ENCODE results near the gene DNAH3.
A peak's percentile ranks its signal among the peaks of the same experiment; 100 is the strongest.

Gene DNAH3

DNA sequence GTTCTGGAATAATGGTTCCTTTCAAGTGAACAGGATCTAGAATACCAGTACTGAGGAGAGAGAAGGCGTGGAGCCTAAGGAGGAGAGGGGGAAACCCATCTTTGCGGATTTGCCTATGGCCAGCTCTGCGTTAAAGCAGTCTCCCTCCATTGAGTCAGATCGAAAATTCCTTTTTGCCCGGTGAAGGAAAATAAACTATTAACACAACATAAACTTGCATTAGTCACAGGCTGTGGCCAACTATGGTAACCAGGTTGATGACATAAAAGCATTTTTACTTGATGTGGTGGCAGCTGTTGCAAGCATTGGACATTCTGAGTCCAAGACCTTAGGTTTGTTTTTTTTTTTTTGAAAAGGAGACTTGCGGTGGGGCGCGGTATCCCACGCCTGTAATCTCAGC lies 16.7 kb upstream of the DNAH3 start:
- H3K4me1 ChIP-seq (ENCODE audit: insufficient read depth, low read length): no peaks in the 10 kb centered on the region
- peaks cover 75% of the 10 kb centered on the region for H3K36me3 ChIP-seq (ENCODE audit: insufficient read depth, low read depth, low read length)
- H3K27me3 ChIP-seq (ENCODE audit: insufficient read depth, low read length): no peaks in the 10 kb centered on the region
- no peak overlapping the region for H3K9ac ChIP-seq (ENCODE audit: low read depth, low read length)
- H3K4me3 ChIP-seq (ENCODE audit: low read length): no peak overlapping the region
- H3K9me3 ChIP-seq (ENCODE audit: insufficient read depth, low read depth, low read length): no peaks in the 10 kb centered on the region
- H3K27ac ChIP-seq (ENCODE audit: low read length): no peak overlapping the region

DNA sequence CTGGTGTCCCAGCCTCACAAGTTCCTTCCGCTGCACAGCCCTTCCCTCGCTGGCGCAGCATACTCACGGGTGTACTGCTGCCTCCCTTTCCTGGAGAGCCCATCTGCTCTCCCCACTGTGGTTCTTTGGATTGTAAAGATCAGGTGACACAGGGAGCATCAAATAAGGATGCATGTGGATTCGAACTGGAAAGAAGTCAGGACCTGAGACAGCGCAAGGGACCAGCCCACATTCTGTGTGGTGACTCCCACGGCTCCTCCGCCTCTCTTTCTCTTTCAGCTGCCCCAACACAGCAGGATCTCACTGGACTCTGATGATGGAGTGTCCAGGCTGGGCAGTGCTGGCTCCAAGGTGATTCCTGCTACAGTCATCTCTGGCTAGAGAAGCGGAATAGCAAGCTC lies 15.9 kb upstream of the DNAH3 start:
- peaks cover 73% of the 10 kb centered on the region for H3K36me3 ChIP-seq (ENCODE audit: insufficient read depth, low read depth, low read length)
- H3K4me3 ChIP-seq (ENCODE audit: low read length): no peak overlapping the region
- no peaks in the 10 kb centered on the region for H3K27me3 ChIP-seq (ENCODE audit: insufficient read depth, low read length)
- H3K9me3 ChIP-seq (ENCODE audit: insufficient read depth, low read depth, low read length): no peaks in the 10 kb centered on the region
- no peak overlapping the region for H3K27ac ChIP-seq (ENCODE audit: low read length)
- H3K9ac ChIP-seq (ENCODE audit: low read depth, low read length): no peak overlapping the region
- no peaks in the 10 kb centered on the region for H3K4me1 ChIP-seq (ENCODE audit: insufficient read depth, low read length)

DNA sequence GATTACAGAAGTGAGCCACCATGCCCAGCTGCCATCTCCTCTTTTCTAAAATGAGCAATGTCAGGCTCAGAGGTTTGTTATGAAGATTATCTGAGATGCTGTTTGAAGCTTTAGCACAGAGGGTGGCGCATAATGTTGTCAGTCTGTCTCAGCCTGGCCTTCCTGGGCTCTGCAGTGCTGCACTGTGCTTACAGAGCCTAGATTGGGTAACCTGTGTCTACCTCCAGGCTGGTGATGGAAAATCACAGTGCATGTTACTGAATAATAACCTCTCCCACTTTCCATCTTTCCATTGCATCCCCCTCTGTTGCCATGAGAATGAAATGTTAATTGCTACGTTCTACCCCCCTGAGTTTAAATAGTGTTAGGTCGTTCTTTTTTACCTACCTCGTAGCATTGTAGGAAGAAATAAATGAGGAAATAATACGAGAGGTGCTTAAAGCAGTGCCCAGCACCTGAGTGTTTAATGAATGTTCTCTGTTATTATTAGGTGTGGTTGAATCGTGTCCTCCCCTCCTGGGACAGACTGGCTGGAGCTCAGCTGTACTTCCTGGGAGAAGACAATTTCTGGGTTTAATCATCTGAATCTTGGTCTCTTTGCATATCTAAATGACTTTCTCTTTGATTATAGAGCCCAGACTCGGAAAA lies 14.0 kb upstream of the DNAH3 start:
- Histone ChIP-seq H3K9me3 (ENCODE audit: insufficient read depth, low read depth, low read length) (no peaks in the 10 kb centered on the region), H3K9ac (ENCODE audit: low read depth, low read length) (no peak overlapping the region), H3K27me3 (ENCODE audit: insufficient read depth, low read length) (no peaks in the 10 kb centered on the region), H3K27ac (ENCODE audit: low read length) (no peak overlapping the region), H3K4me3 (ENCODE audit: low read length) (no peak overlapping the region), H3K36me3 (ENCODE audit: insufficient read depth, low read depth, low read length) (peaks cover 67% of the 10 kb centered on the region), H3K4me1 (ENCODE audit: insufficient read depth, low read length) (no peaks in the 10 kb centered on the region)

DNA sequence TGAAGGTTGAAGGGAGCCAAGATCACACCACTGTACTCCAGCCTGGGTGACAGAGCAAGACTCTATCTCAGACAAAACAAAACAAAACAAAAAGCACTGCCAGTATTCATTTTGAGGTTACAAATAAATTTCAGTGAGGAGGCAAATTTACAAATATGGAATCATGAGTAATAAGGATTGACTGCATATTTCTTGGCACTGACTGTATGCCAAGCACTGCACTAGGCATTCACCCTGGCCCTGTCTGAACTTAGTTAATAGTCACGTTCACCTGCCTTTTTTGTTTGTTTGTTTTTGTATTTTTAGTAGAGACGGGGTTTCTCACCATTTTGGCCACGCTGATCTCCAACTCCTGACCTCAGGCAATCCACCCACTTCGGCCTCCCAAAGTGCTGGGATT lies 12.9 kb upstream of the DNAH3 start:
- peaks cover 60% of the 10 kb centered on the region for H3K36me3 ChIP-seq (ENCODE audit: insufficient read depth, low read depth, low read length)
- H3K27me3 ChIP-seq (ENCODE audit: insufficient read depth, low read length): no peaks in the 10 kb centered on the region

DNA sequence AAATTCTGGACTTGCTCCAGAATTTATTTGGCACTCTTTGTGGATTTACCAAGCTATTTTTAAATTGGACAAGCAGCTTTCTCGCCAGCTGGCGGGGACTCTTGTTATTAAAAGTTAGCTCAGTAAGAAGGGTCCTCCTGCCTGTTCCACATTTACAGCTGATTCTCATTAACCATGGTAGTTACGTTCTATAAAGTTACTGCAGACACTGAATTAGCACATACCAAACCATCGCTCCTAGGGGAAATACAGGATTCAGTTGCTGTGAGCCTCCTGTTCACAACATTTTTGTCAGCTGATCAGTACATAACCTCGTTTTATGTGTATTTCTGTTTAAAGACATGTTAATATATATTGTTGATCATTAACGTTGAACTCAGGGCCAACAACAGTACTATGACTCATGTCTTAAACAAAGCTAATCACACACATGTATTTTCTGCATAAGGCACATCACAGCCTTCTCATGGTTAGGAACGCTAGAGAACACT lies 12.1 kb upstream of the DNAH3 start:
- no peak overlapping the region for H3K27ac ChIP-seq (ENCODE audit: low read length)
- peaks cover 2% of the 10 kb centered on the region; the same call in 1 of the 2 replicates for H3K4me1 ChIP-seq (ENCODE audit: insufficient read depth, low read length)
- no peak overlapping the region for H3K4me3 ChIP-seq (ENCODE audit: low read length)
- no peak overlapping the region for H3K9ac ChIP-seq (ENCODE audit: low read depth, low read length)
- H3K9me3 ChIP-seq (ENCODE audit: insufficient read depth, low read depth, low read length): no peaks in the 10 kb centered on the region
- peaks cover 4% of the 10 kb centered on the region for H3K27me3 ChIP-seq (ENCODE audit: insufficient read depth, low read length)
- H3K36me3 ChIP-seq (ENCODE audit: insufficient read depth, low read depth, low read length): peaks cover 60% of the 10 kb centered on the region

More for the DNA sequence above, 12.9 kb upstream of the DNAH3 start:
- H3K4me3 ChIP-seq (ENCODE audit: low read length): no peak overlapping the region
- H3K9ac ChIP-seq (ENCODE audit: low read depth, low read length): no peak overlapping the region
- no peak overlapping the region for H3K27ac ChIP-seq (ENCODE audit: low read length)
- no peaks in the 10 kb centered on the region for H3K4me1 ChIP-seq (ENCODE audit: insufficient read depth, low read length)
- no peaks in the 10 kb centered on the region for H3K9me3 ChIP-seq (ENCODE audit: insufficient read depth, low read depth, low read length)

DNA sequence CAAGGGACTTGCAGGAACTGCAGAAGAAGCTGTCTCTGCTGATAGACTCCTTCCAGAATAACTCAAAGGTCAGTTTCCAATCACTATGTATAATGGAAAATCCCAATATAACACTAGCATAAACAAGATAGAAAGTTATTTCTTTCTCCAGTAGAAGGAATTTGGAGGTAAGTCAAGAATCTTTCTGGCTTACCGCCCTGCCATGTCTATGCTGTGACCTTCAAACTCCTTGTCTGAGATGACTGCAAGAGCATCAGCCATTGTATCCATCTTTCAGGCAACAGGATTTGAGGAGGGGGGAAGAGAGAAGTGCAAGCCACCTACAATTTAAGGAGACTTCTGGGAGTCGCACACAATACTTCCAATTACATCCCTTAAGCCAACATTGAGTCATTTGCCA lies 10.6 kb upstream of the DNAH3 start:
- Histone ChIP-seq H3K27ac (ENCODE audit: low read length) (no peak overlapping the region), H3K9me3 (ENCODE audit: insufficient read depth, low read depth, low read length) (no peaks in the 10 kb centered on the region), H3K4me3 (ENCODE audit: low read length) (no peak overlapping the region), H3K27me3 (ENCODE audit: insufficient read depth, low read length) (peaks cover 7% of the 10 kb centered on the region), H3K4me1 (ENCODE audit: insufficient read depth, low read length) (peaks cover 2% of the 10 kb centered on the region; the same call in 1 of the 2 replicates), H3K36me3 (ENCODE audit: insufficient read depth, low read depth, low read length) (peaks cover 48% of the 10 kb centered on the region), H3K9ac (ENCODE audit: low read depth, low read length) (no peak overlapping the region)

DNA sequence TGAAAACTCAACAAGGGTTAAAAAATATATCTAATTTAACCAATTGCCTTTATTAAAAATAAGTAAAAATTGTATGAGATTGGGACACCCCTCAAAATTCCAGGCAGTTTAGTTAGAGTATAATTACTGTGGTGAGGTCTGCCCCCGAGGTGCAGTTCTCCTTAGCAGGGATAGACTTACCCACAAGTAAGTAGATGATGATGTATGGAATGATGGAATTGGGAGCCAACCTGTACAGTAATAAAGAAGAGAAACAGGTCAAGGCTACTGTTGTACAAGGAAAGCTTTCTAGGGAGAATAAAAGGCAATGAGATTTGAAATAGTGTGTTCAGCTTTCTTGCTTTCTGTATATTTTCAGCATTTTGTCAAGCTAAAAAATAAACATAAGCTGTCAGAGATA lies 9.6 kb upstream of the DNAH3 start:
- H3K9ac ChIP-seq (ENCODE audit: low read depth, low read length): no peak overlapping the region
- peaks cover 2% of the 10 kb centered on the region; the same call in 1 of the 2 replicates for H3K4me1 ChIP-seq (ENCODE audit: insufficient read depth, low read length)
- no peaks in the 10 kb centered on the region for H3K9me3 ChIP-seq (ENCODE audit: insufficient read depth, low read depth, low read length)
- H3K27ac ChIP-seq (ENCODE audit: low read length): no peak overlapping the region
- peaks cover 44% of the 10 kb centered on the region for H3K36me3 ChIP-seq (ENCODE audit: insufficient read depth, low read depth, low read length)
- peaks cover 7% of the 10 kb centered on the region for H3K27me3 ChIP-seq (ENCODE audit: insufficient read depth, low read length)
- peak overlapping the region; percentile 80 for H3K4me3 ChIP-seq (ENCODE audit: low read length)

DNA sequence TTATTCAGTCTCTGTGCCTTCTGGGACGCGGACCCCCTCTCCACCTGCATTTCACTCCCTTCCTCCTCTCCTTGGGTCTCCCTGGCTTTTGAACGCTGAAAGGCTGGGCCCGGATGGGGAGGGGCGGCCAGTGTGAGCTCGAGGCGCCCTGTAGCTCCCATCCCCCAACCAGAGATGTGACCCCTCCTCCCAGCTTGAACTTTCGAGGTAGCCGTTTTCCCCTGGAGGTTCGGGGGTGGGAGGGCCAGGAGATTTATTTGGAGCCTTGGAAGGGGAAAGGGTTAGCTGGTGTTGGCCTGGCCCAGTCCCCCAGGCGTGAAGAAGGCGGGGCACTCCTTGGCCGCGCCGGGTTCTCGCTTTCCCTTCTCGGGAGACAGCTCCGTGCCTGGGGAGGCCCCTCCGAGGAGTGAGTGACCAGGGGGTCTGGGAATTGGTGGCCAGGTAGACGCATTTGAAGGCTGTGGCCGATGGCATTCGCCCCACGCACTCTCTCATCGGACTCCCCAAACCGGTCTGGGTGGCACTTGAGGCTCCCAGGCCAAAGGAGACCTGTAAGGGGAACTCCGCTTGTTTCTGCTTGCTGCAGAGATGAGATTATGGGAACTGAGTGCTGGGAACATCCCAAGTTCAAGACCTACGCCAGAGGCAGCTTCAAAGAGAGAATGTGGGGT lies 8.8 kb upstream of the DNAH3 start:
- Histone ChIP-seq H3K9me3 (ENCODE audit: insufficient read depth, low read depth, low read length) (no peaks in the 10 kb centered on the region), H3K4me1 (ENCODE audit: insufficient read depth, low read length) (peaks cover 2% of the 10 kb centered on the region; the same call in 1 of the 2 replicates), H3K9ac (ENCODE audit: low read depth, low read length) (peak overlapping the region; percentile 72; the same call in 1 of the 2 replicates), H3K4me3 (ENCODE audit: low read length) (peak overlapping the region; percentile 80), H3K36me3 (ENCODE audit: insufficient read depth, low read depth, low read length) (peaks cover 37% of the 10 kb centered on the region), H3K27me3 (ENCODE audit: insufficient read depth, low read length) (peaks cover 7% of the 10 kb centered on the region), H3K27ac (ENCODE audit: low read length) (no peak overlapping the region)

DNA sequence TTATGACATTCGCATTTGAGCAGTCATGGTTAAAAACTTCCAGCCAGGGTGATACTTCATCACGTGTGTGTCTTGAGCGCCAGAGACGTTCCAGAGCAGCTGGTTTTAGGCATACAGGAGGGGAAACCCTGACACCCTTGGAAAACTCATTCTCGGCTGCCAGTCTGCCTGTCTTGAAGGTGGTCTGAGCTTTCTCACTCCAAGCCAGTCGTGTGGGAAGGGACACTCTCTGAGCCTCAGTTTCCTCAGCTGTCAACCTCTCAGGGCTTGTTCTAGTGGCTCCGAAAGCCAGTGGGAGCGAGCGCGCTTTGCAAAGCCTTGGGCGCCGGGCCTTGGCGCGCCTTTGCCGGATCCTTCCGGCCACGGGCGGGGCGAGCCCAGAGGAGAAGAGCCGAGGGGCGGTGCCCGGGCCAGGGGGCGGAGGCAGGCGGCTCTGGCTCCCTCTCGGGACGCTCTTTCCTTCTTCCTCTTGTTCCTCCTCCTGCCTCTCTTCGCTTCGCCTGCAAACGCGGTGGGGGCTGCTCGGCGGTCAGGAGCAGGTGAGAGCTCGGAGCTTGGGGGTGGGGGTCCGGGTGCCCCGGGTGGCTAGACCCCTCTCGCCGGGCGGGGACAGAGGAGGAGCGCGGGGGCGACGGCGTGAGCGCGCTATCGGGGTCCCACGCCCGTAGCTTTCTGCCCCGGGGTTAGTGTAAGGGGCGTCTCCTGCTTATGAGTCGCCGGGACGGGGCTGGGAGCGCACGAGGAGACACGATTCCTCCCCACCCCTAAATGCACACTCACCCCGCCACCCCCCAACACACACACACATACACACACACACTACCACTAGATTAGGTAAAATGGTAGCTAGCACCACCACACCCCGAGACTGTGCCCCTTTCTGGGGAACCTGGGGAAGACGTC lies 7.8 kb upstream of the DNAH3 start, which contains the start of gene LDAF1:
TSS of gene LDAF1 (plus strand) at position 467 of the 903 bp plus-strand sequence. CDS start 2,509 bp downstream, outside the sequence.
- Histone ChIP-seq H3K4me3 (ENCODE audit: low read length) (peak within 1 kb of the TSS; percentile 80), H3K4me1 (ENCODE audit: insufficient read depth, low read length) (peaks cover 2% of the 10 kb centered on the region; the same call in 1 of the 2 replicates), H3K27ac (ENCODE audit: low read length) (no peak within 1 kb of the TSS), H3K9me3 (ENCODE audit: insufficient read depth, low read depth, low read length) (no peaks in the 10 kb centered on the region), H3K27me3 (ENCODE audit: insufficient read depth, low read length) (peaks cover 7% of the 10 kb centered on the region), H3K9ac (ENCODE audit: low read depth, low read length) (peak within 1 kb of the TSS; percentile 72; the same call in 1 of the 2 replicates), H3K36me3 (ENCODE audit: insufficient read depth, low read depth, low read length) (peaks cover 29% of the 10 kb centered on the region)

DNA sequence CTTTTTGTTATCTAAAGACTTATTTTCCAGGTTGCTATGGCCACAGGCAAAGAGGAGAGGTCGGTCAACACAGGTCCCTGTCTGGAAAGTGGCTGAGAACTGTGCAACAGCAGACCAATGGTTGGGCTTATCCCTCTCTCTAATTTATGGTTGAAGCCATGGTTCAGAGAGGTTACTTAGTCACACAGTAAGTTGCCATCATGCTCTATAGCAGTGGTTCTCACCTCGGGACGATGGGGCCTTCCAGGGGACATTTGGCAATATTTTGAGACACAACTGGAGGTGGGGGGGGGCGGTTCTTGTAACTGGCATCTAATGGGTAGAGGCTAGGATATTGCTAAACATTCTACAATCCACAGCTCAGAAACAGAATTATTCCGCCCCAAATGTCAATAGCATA lies 7.0 kb upstream of the DNAH3 start:
- Histone ChIP-seq H3K27ac (ENCODE audit: low read length) (no peak overlapping the region), H3K9me3 (ENCODE audit: insufficient read depth, low read depth, low read length) (no peaks in the 10 kb centered on the region), H3K9ac (ENCODE audit: low read depth, low read length) (no peak overlapping the region), H3K36me3 (ENCODE audit: insufficient read depth, low read depth, low read length) (peaks cover 20% of the 10 kb centered on the region), H3K27me3 (ENCODE audit: insufficient read depth, low read length) (peaks cover 7% of the 10 kb centered on the region), H3K4me3 (ENCODE audit: low read length) (peak overlapping the region; percentile 80; the same call in 1 of the 2 replicates), H3K4me1 (ENCODE audit: insufficient read depth, low read length) (peaks cover 2% of the 10 kb centered on the region; the same call in 1 of the 2 replicates)

DNA sequence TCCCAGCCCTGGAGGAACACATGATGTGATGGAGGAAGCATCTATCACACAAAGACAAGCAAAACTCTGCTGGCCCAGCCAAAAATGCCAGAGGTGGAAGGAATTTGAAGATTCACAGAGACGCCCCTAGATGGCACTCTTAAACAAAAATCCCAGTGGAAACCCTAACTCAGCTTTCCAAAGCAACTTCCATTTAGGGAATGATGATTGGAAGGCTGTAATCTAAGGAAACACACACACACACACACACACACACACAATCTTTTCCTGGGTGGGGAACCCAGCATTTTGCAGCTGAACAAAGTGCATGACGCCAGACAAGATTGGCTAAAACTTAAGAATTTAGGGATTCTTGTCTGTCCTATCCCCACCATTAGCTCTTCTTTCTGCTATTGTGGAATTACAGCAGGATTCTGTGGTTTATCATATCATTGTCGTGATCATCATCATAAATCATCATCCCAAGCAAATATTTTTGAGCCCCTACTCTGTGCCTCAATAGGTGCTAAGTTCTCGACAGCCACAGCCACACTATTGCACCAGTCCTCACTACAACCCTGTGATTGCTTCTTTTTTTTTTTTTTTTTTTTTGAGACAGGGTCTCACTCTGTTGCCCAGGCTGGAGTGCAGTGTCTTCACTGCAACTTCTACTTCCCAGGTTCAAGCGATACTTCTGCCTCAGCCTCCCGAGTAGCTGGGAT lies 6.3 kb upstream of the DNAH3 start:
- H3K27ac ChIP-seq (ENCODE audit: low read length): no peak overlapping the region

More for the DNA sequence above, 6.3 kb upstream of the DNAH3 start:
- Histone ChIP-seq H3K9me3 (ENCODE audit: insufficient read depth, low read depth, low read length) (no peaks in the 10 kb centered on the region), H3K9ac (ENCODE audit: low read depth, low read length) (no peak overlapping the region), H3K36me3 (ENCODE audit: insufficient read depth, low read depth, low read length) (peaks cover 14% of the 10 kb centered on the region), H3K4me1 (ENCODE audit: insufficient read depth, low read length) (peaks cover 2% of the 10 kb centered on the region; the same call in 1 of the 2 replicates), H3K27me3 (ENCODE audit: insufficient read depth, low read length) (peaks cover 7% of the 10 kb centered on the region), H3K4me3 (ENCODE audit: low read length) (no peak overlapping the region)
